Measurements from ENCODE around the gene UNC5C.

The UNC5C gene

GRCh38 chr4:95379633-95380032 lies 169.1 kb downstream of the UNC5C start:
- no peak overlapping the region for H3K4me3 ChIP-seq (ENCODE audit: control insufficient read depth, low read depth, low read length)
- DNase-seq (ENCODE audit: low read depth): no peak
- TF ChIP-seq CTCF (IDR thresholded peaks at IDR 0.05; ENCODE audit: control insufficient read depth, insufficient read depth, low read depth, low read length, missing control alignments): no peak

- H3K4me3 ChIP-seq (ENCODE audit: control insufficient read depth, low read depth, low read length): no peak overlapping the region
- TF ChIP-seq CTCF (IDR thresholded peaks at IDR 0.05; ENCODE audit: control insufficient read depth, insufficient read depth, low read depth, low read length, missing control alignments): no peak
- DNase-seq (ENCODE audit: low read depth): no peak
Observed at GRCh38 chr4:95377366-95377900, 171.3 kb downstream of the UNC5C start.

DNA sequence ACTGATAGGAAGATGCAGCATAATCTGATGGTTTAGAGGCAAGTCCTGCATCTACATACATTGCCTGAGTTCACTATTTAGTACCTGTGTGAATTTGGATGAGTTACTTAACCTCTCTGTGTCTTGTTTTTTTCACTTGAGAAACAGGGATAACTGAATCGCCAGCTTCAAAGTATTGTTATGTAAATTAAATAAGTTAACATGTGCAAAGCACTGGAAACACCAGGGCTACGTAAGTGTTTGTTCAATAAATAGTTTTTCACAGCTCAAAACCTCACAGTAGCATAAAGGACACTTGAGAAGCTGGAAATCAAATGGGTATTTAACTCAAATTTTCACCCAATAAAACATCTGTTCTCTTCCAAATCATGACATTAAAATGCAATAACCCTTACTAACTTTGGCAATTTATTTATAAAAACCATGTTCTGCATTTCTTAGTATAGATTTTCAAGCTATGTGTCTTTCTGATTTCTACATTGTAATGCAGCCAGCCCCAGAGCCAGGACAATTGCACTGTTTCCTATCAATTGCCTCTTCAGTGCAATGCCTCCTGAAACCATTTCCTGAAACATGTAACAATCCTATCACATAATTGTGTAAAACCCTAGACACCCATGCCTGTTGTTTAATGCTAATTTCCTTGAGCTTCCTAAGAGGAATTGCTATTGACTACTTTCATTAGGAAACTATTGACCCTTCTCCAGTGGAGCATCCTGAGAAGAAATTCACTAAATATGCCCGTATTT lies 177.1 kb downstream of the UNC5C start:
- DNase-seq (ENCODE audit: low read depth): no peak
- no peak for TF ChIP-seq CTCF (IDR thresholded peaks at IDR 0.05; ENCODE audit: control insufficient read depth, insufficient read depth, low read depth, low read length, missing control alignments)
- no peak overlapping the region for H3K4me3 ChIP-seq (ENCODE audit: control insufficient read depth, low read depth, low read length)

DNA sequence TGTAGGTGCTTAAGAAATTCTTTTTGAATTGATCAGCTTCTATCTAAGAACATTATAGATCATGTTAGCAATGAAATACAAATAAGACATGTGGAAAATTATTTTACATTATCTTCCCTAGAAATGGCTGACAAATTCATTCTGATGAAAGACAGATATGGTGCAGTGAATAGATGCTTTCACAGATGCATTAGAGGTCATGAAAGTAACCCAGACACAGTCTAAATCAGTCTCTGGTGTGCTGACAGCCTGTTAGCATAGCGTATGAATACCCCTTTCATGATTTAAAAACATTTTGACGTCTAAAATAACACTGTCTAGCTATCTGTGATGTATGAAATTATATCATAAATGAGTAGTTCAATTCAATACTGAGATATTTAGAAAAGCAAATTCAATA lies 180.9 kb downstream of the UNC5C start:
- no peak for TF ChIP-seq CTCF (IDR thresholded peaks at IDR 0.05; ENCODE audit: control insufficient read depth, insufficient read depth, low read depth, low read length, missing control alignments)
- no peak overlapping the region for H3K4me3 ChIP-seq (ENCODE audit: control insufficient read depth, low read depth, low read length)
- no peak for DNase-seq (ENCODE audit: low read depth)

DNA sequence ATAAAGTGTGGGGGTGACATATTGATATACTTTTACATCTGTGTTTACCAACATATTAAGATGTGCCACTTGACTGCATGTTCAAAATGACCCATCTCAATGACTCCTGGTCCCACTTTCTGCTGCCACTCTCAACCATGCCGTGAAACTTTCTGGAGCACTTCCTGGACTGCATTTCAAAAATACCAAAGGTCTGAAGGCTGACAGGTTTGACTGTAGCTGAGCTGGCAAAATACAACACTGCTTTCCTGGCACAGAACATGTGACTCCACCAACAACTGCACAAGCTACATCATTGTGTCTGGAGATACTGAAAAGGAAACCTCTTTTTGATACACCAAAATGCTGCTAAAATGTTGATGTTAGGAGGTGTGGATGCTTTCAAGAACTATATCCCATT lies 184.8 kb downstream of the UNC5C start:
- no peak for DNase-seq (ENCODE audit: low read depth)
- no peak overlapping the region for H3K4me3 ChIP-seq (ENCODE audit: control insufficient read depth, low read depth, low read length)
- no peak for TF ChIP-seq CTCF (IDR thresholded peaks at IDR 0.05; ENCODE audit: control insufficient read depth, insufficient read depth, low read depth, low read length, missing control alignments)

- DNase-seq (ENCODE audit: low read depth): no peak
- H3K4me3 ChIP-seq (ENCODE audit: control insufficient read depth, low read depth, low read length): no peak overlapping the region
- TF ChIP-seq CTCF (IDR thresholded peaks at IDR 0.05; ENCODE audit: control insufficient read depth, insufficient read depth, low read depth, low read length, missing control alignments): no peak
Observed at GRCh38 chr4:95363559-95363925, 185.2 kb downstream of the UNC5C start.

Data from AG09309 (cell line).